Measurements from ENCODE around the gene RPL7A. TPM values are rescaled to one million over a fixed set of nuclear protein-coding genes. Genes with fewer than 3 reads are reported as not detected.

RPL7A gene
- total and polyA plus RNA-seq, 2 of the 13 experiments (the other 11 are each of a cell fraction or from before 2014, with no cell fraction given): 2,401 to 2,938 TPM

GRCh38 chr9:133387680-133388079 is 39.7 kb downstream of the RPL7A start (continued):
- no peak for TF ChIP-seq HMGXB3 (CRISPR knock-in tag; IDR thresholded peaks at IDR 0.05; ENCODE audit: borderline replicate concordance)

GRCh38 chr9:133389025-133389557 is 41.1 kb downstream of the RPL7A start:
- BruUV-seq (replicated peaks): no TSS peak
- no peak for FAIRE-seq
- H4K20me1 ChIP-seq (ENCODE audit: insufficient read depth, low read length): no peaks in the 10 kb centered on the region
- 86% methylated on average over 5 of the region's 12 CpGs for WGBS (ENCODE audit: low lambda C conversion rate)
- H3K4me1 ChIP-seq (ENCODE audit: insufficient read depth, low read length): peaks cover 85% of the 10 kb centered on the region
- no peak overlapping the region for H2AFZ ChIP-seq (ENCODE audit: low read length)
- in situ Hi-C loops (cut with HindIII; ENCODE audit: extremely low pct_ligation_motif_present, low pct_unique_long_range_greater_than_20kb): no loop called here
- H3K27me3 ChIP-seq (ENCODE audit: control insufficient read depth in 1 of 2, insufficient read depth in 2 of 2, low read length in 2 of 2): no peaks in the 10 kb centered on the region
- no peak overlapping the region for H3K9ac ChIP-seq (ENCODE audit: insufficient read depth, low read depth, low read length)
- POLR2A ChIA-PET: no interaction called here
- DNase-seq (ENCODE audit: low spot score): no peak
- no peaks in the 10 kb centered on the region for H3K9me3 ChIP-seq (ENCODE audit: low read length)
- H3K4me3 ChIP-seq (replicated peaks in 1 of 3; ENCODE audit: insufficient read depth in 1 of 3, low read depth in 2 of 3, low read length in 3 of 3): no peak overlapping the region
- CTCF ChIA-PET (ENCODE audit: low intra/inter-chr PET ratio, low total read pairs): no interaction called here
- no peak overlapping the region for H3K4me2 ChIP-seq (ENCODE audit: low read depth, low read length)
- H3K36me3 ChIP-seq (replicated peaks in 1 of 2; ENCODE audit: control insufficient read depth in 1 of 2, insufficient read depth in 2 of 2, low read length in 2 of 2): no peaks in the 10 kb centered on the region
- intact Hi-C loops (cut with micrococcal nuclease; ENCODE audit: unreplicated experiment): no loop called here
- H3K27ac ChIP-seq (ENCODE audit: extremely low read length, insufficient read depth, low read length): no peak overlapping the region
- H3K79me2 ChIP-seq (ENCODE audit: insufficient read depth, low read length): no peaks in the 10 kb centered on the region
- ATAC-seq: no peak
- TF ChIP-seq ZNF207 (IDR thresholded peaks at IDR 0.05; ENCODE audit: borderline replicate concordance) (no peak), AKNA (CRISPR knock-in tag; IDR thresholded peaks at IDR 0.05; ENCODE audit: borderline replicate concordance) (no peak), TAF15 (IDR thresholded peaks at IDR 0.05; ENCODE audit: low read depth, low read length, poor library complexity, severe bottlenecking) (no peak), ZMYM3 (CRISPR knock-in tag; IDR thresholded peaks at IDR 0.05) (no peak), ZNF549 (CRISPR knock-in tag; IDR thresholded peaks at IDR 0.05) (no peak), GRHL1 (CRISPR knock-in tag; conservative IDR thresholded peaks at IDR 0.05) (no peak), ZNF280B (CRISPR knock-in tag; IDR thresholded peaks at IDR 0.05; ENCODE audit: borderline replicate concordance) (no peak), ZNF230 (CRISPR knock-in tag; IDR thresholded peaks at IDR 0.05) (no peak)

Data from HepG2 (cell line).